ENCODE measurements around the gene FAM187B. TPM values are rescaled to one million over a fixed set of nuclear protein-coding genes. Genes with fewer than 3 reads are reported as not detected.
A peak's percentile ranks its signal among the peaks of the same experiment; 100 is the strongest.

Gene FAM187B
- total and polyA plus RNA-seq, 2 donors from 2014 or later, result not detected

- FAIRE-seq (no peak), DNase-seq (no peak)
- no peaks in the 10 kb centered on the region for H3K9me3 ChIP-seq (ENCODE audit: control insufficient read depth in 2 of 3, insufficient read depth in 1 of 3, low read length in 3 of 3)
- H3K36me3 ChIP-seq (ENCODE audit: control insufficient read depth in 2 of 3, insufficient read depth in 3 of 3, low read length in 3 of 3), result no peaks in the 10 kb centered on the region
- H3K27me3 ChIP-seq (ENCODE audit: control insufficient read depth, insufficient read depth, low read length), result no peaks in the 10 kb centered on the region
- H3K27ac ChIP-seq (ENCODE audit: low read depth in 2 of 2, low read length in 2 of 2), result no peak overlapping the region
- no peak for TF ChIP-seq CTCF (IDR thresholded peaks at IDR 0.05; ENCODE audit: borderline replicate concordance, extremely low read depth, insufficient read depth)
- H3K4me3 ChIP-seq (ENCODE audit: low read length in 3 of 3), result no peak overlapping the region
- H3K4me1 ChIP-seq (ENCODE audit: control insufficient read depth in 2 of 3, insufficient read depth in 2 of 3, low read depth in 1 of 3, low read length in 3 of 3), result peaks cover 0 to 8% (median 0%) of the 10 kb centered on the region in 3 donors
- H3K9ac ChIP-seq (ENCODE audit: low read length in 3 of 3), result no peak overlapping the region
- intact Hi-C loops (cut with DNase I), result no loop called here
These were observed 16.3 kb downstream of the FAM187B start for GRCh38 chr19:35212241-35212640.

- H3K9me3 ChIP-seq (ENCODE audit: control insufficient read depth in 2 of 3, insufficient read depth in 1 of 3, low read length in 3 of 3), result no peaks in the 10 kb centered on the region
- H3K4me3 ChIP-seq (ENCODE audit: low read length in 3 of 3), result no peak overlapping the region
- H3K4me1 ChIP-seq (ENCODE audit: control insufficient read depth in 2 of 3, insufficient read depth in 2 of 3, low read depth in 1 of 3, low read length in 3 of 3), result peaks cover 0 to 8% (median 0%) of the 10 kb centered on the region in 3 donors
- TF ChIP-seq CTCF (IDR thresholded peaks at IDR 0.05; ENCODE audit: borderline replicate concordance, extremely low read depth, insufficient read depth), result no peak
- intact Hi-C loops (cut with DNase I), result no loop called here
- peak overlapping the region in 1 of 2 donors; percentile 41 for H3K27ac ChIP-seq (ENCODE audit: low read depth in 2 of 2, low read length in 2 of 2)
- DNase-seq (peak in 1 of 5 donors; percentile 80), FAIRE-seq (no peak)
- H3K9ac ChIP-seq (ENCODE audit: low read length in 3 of 3), result no peak overlapping the region
- no peaks in the 10 kb centered on the region for H3K27me3 ChIP-seq (ENCODE audit: control insufficient read depth, insufficient read depth, low read length)
- H3K36me3 ChIP-seq (ENCODE audit: control insufficient read depth in 2 of 3, insufficient read depth in 3 of 3, low read length in 3 of 3), result no peaks in the 10 kb centered on the region
These were observed 16.9 kb downstream of the FAM187B start for GRCh38 chr19:35211545-35212230.

- no peak for FAIRE-seq
- Histone ChIP-seq H3K27ac (ENCODE audit: low read depth in 2 of 2, low read length in 2 of 2) (no peak overlapping the region), H3K9me3 (ENCODE audit: control insufficient read depth in 2 of 3, insufficient read depth in 1 of 3, low read length in 3 of 3) (no peaks in the 10 kb centered on the region), H3K4me1 (ENCODE audit: control insufficient read depth in 2 of 3, insufficient read depth in 2 of 3, low read depth in 1 of 3, low read length in 3 of 3) (peaks cover 0 to 6% (median 0%) of the 10 kb centered on the region in 3 donors), H3K9ac (ENCODE audit: low read length in 3 of 3) (no peak overlapping the region), H3K36me3 (ENCODE audit: control insufficient read depth in 2 of 3, insufficient read depth in 3 of 3, low read length in 3 of 3) (no peaks in the 10 kb centered on the region), H3K27me3 (ENCODE audit: control insufficient read depth, insufficient read depth, low read length) (no peaks in the 10 kb centered on the region), H3K4me3 (ENCODE audit: low read length in 3 of 3) (no peak overlapping the region)
- intact Hi-C loops (cut with DNase I), result no loop called here
- TF ChIP-seq CTCF (IDR thresholded peaks at IDR 0.05; ENCODE audit: borderline replicate concordance, extremely low read depth, insufficient read depth), result no peak
- no peak for DNase-seq
These were observed 18.9 kb downstream of the FAM187B start for GRCh38 chr19:35209646-35210045.

Data from kidney (tissue), 14 donors.